HepG2 (cell line): ENCODE data around the gene DNASE1. TPM values are rescaled to one million over a fixed set of nuclear protein-coding genes. Genes with fewer than 3 reads are reported as not detected.

ENCODE experiments used
- CSRNP1 ChIP-seq: sonication (generic); formaldehyde crosslinking; IDR thresholded peaks from 2 replicates; pipeline ENCODE4 v1.8.1; 2023; ENCODE audit warnings: mild to moderate bottlenecking, missing genetic modification reagents
- NBN ChIP-seq: fragments of 450-650 bp; conservative IDR thresholded peaks from 2 replicates; pipeline ENCODE4 v1.6.1; 2017
- SRSF4 ChIP-seq: fragments of 200-400 bp; formaldehyde crosslinking; IDR thresholded peaks from one replicate; pipeline ENCODE4 v1.6.1; 2018; ENCODE audit warnings: mild to moderate bottlenecking, low read depth, low read length, moderate library complexity; ENCODE audit not compliant: poor library complexity, severe bottlenecking
- UBTF ChIP-seq: sonication (generic); formaldehyde crosslinking; IDR thresholded peaks from 2 replicates; pipeline ENCODE4 v1.4.0; 2020; ENCODE audit warnings: mild to moderate bottlenecking, missing genetic modification reagents
- ZNF333 ChIP-seq: sonication (generic); formaldehyde crosslinking; IDR thresholded peaks from 2 replicates; pipeline ENCODE4 v1.4.0; 2020; ENCODE audit warnings: mild to moderate bottlenecking, missing genetic modification reagents, borderline replicate concordance
- ZNF343 ChIP-seq: sonication (generic); formaldehyde crosslinking; IDR thresholded peaks from 2 replicates; pipeline ENCODE4 v1.4.0; 2020; ENCODE audit warnings: mild to moderate bottlenecking, missing genetic modification reagents
- ZNF570 ChIP-seq: sonication (generic); formaldehyde crosslinking; IDR thresholded peaks from 2 replicates; pipeline ENCODE4 v1.4.0; 2020; ENCODE audit warnings: mild to moderate bottlenecking, missing genetic modification reagents, borderline replicate concordance
- polyA plus RNA-seq, 8 experiments: library from polyadenylated mRNA; depleted of rRNA in 3 of 8; stranded (reverse) in 7 of 8; unstranded in 1 of 8; fragments of >200 nt; fragmentation: Illumina TruSeq in 4 of 8; extraction: Trizol in 4 of 8; gene quantifications; 2 replicates each; pipeline versions ENCODE4 v1.2.1 to v1.2.3, GENCODE V29; 2011 to 2016; ENCODE audit warnings: low read depth in 4 of 8, missing spikeins in 1 of 8, mixed read lengths in 1 of 8; ENCODE audit not compliant: insufficient read depth in 1 of 8
- total RNA-seq, 5 experiments: library from RNA; depleted of rRNA; stranded (reverse); fragments of >200 nt; fragmentation: Illumina TruSeq; extraction: Trizol; gene quantifications; 2 replicates each; pipeline ENCODE4 v1.2.3, GENCODE V29; 2016; ENCODE audit warnings: low read depth in 1 of 5
- TF ChIP-seq, protein P1 (sequence below), 2 experiments: fragments of 450-650 bp in 1 of 2; sonication (generic) in 1 of 2; formaldehyde crosslinking in 1 of 2; IDR thresholded peaks; 2 replicates each; pipeline versions ENCODE4 v1.6.1 to v1.8.0; 2016 to 2022; ENCODE audit warnings: antibody characterized with exemption in 1 of 2, mild to moderate bottlenecking in 1 of 2, missing genetic modification reagents in 1 of 2
- TF ChIP-seq, protein P2 (sequence below): sonication (generic); formaldehyde crosslinking; IDR thresholded peaks from 2 replicates; pipeline ENCODE4 v1.4.0; 2020; ENCODE audit warnings: mild to moderate bottlenecking, low read depth, missing genetic modification reagents
- TF ChIP-seq, protein P3 (sequence below): sonication (generic); formaldehyde crosslinking; IDR thresholded peaks from 2 replicates; pipeline ENCODE4 v1.8.0; 2022; ENCODE audit warnings: missing genetic modification reagents, mild to moderate bottlenecking, borderline replicate concordance

The DNASE1 gene
- total and polyA plus RNA-seq, 2 of the 13 experiments (the other 11 are each of a cell fraction or from before 2014, with no cell fraction given) = 7.1 to 11.1 TPM

GRCh38 chr16:3696425-3697218 lies 42.1 kb downstream of the DNASE1 start (continued):
- TF ChIP-seq, protein P1, sequence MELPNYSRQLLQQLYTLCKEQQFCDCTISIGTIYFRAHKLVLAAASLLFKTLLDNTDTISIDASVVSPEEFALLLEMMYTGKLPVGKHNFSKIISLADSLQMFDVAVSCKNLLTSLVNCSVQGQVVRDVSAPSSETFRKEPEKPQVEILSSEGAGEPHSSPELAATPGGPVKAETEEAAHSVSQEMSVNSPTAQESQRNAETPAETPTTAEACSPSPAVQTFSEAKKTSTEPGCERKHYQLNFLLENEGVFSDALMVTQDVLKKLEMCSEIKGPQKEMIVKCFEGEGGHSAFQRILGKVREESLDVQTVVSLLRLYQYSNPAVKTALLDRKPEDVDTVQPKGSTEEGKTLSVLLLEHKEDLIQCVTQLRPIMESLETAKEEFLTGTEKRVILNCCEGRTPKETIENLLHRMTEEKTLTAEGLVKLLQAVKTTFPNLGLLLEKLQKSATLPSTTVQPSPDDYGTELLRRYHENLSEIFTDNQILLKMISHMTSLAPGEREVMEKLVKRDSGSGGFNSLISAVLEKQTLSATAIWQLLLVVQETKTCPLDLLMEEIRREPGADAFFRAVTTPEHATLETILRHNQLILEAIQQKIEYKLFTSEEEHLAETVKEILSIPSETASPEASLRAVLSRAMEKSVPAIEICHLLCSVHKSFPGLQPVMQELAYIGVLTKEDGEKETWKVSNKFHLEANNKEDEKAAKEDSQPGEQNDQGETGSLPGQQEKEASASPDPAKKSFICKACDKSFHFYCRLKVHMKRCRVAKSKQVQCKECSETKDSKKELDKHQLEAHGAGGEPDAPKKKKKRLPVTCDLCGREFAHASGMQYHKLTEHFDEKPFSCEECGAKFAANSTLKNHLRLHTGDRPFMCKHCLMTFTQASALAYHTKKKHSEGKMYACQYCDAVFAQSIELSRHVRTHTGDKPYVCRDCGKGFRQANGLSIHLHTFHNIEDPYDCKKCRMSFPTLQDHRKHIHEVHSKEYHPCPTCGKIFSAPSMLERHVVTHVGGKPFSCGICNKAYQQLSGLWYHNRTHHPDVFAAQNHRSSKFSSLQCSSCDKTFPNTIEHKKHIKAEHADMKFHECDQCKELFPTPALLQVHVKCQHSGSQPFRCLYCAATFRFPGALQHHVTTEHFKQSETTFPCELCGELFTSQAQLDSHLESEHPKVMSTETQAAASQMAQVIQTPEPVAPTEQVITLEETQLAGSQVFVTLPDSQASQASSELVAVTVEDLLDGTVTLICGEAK (IDR thresholded peaks at IDR 0.05) = no peak
- TF ChIP-seq, protein P1 (CRISPR knock-in tag; IDR thresholded peaks at IDR 0.05) = no peak
- TF ChIP-seq NBN (no peak), ZNF570 (CRISPR knock-in tag) (no peak), CSRNP1 (no peak), UBTF (no peak), SRSF4 (no peak), ZNF343 (CRISPR knock-in tag) (0 out of 2 replicates have a peak, but pooled peaks have one; percentile 33), ZNF333 (0 out of 2 replicates have a peak, but pooled peaks have one; percentile 49)
- TF ChIP-seq, protein P2, sequence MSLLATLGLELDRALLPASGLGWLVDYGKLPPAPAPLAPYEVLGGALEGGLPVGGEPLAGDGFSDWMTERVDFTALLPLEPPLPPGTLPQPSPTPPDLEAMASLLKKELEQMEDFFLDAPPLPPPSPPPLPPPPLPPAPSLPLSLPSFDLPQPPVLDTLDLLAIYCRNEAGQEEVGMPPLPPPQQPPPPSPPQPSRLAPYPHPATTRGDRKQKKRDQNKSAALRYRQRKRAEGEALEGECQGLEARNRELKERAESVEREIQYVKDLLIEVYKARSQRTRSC (CRISPR knock-in tag) = 0 out of 2 replicates have a peak, but pooled peaks have one; percentile 17
- TF ChIP-seq, protein P3, sequence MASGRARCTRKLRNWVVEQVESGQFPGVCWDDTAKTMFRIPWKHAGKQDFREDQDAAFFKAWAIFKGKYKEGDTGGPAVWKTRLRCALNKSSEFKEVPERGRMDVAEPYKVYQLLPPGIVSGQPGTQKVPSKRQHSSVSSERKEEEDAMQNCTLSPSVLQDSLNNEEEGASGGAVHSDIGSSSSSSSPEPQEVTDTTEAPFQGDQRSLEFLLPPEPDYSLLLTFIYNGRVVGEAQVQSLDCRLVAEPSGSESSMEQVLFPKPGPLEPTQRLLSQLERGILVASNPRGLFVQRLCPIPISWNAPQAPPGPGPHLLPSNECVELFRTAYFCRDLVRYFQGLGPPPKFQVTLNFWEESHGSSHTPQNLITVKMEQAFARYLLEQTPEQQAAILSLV (CRISPR knock-in tag) = no peak
